ENCODE results near the gene IQCH. TPM values are rescaled to one million over a fixed set of nuclear protein-coding genes. Genes with fewer than 3 reads are reported as not detected.
A peak's percentile ranks its signal among the peaks of the same experiment; 100 is the strongest.

The IQCH gene
- total RNA-seq, result 2.1 TPM

DNA sequence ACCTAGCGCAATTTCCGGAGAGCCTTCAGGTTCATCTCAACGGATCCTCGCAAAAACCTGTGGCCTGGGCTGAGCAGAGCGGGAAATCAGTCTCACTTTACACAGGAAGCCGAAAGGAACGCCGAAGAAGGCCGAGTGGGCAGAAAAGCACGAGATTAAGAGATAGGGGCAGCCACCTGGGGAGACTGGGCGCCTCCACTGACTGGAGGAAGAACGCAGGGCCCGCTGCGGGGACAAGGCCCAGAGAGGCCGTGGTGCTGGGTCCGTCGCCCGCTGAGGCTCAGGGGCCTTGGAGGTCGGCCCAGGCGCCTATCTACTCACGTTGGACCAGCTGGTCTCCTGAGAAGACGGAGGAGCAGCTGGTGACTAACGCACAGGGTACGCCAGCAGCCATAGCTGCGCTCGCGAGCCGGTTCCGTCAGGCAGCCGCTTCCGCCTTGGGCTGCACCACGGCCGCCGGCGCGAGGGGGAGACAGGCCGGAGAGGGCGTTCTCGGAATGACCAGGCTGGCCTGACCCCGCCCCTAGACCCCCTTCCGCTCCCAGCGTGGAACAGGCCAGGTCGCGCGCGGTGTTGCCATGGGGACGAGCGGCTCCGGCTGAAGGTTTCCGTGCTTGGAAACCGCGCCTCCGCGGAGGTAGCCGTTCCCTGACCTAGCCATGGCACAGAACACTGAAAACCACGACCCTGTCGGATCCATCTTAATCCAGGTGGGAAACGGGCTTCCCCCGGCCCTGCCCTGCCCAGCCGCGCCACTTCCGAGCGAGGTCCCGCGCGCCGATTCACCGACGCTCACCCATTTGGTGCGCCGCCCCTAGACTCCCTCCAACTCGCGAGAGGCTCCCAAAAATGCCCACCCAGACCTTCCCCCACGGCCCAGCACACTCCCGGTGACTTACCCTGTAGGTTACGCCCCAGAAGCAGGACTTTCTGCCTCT lies at the start of gene IQCH, which contains the start of gene AAGAB:
TSS of gene IQCH (plus strand) at position 549 of the 938 bp plus-strand sequence. CDS start at position 660, 111 bp downstream.
TSS of gene AAGAB (minus strand) at position 424 of the 938 bp plus-strand sequence. CDS start at position 394, 30 bp downstream.
- intact Hi-C loops (cut with DNase I), result no loop called here
- peak; percentile 100 for ATAC-seq
- DNase-seq (ENCODE audit: low spot score), result peak; percentile 99

DNA sequence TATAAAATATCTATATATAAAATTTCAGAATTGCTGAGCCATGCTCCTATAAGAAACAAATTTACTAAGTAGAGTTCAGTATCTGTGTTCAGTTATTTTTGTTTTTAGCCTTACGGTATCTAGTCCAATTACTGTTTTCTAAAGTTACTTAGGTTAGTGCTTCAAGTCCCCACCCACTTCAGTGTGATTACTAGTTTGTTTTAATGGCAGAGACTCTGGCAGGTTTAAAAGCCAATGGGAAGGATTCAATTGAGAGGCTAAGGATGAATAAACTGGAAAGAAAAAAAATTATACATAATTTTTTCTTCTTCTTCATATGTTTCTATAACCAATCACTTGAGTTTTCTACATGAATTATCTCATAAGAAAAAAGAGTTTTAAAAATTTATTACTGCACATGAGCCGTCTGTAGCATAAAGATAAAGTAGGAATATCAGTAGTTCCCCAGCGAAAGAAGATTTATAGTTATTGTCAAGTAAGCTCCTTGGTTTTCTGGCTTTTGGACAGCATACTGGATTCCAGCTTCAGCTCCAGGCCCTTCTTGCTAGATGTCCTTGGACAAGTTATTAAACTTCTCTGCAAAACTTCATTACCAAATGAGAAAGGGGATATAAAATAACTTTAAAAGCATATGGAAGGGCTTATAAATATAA lies 46.9 kb upstream of the IQCH start:
- ATAC-seq (no peak), DNase-seq (ENCODE audit: low spot score) (no peak)
- intact Hi-C loops (cut with DNase I), result no loop called here

DNA sequence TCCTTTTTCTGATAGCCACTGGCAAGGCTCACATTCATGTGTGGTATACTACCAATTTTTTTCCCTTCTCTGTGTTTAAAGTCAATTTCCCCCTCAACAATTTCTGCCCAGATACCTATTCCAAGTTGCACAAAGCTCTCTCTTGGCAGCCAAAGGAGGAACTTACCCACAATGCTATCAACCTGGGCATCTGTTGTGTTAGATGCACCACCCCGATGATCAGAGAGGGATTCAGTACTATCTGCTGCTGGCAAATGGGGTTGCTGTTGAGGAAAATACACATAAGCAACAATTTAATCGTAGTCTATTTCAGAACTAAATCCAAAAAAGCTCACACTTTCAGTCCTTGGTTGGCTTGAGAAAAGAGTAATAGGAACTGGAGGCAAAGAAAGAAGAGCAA lies 46.2 kb upstream of the IQCH start:
- intact Hi-C loops (cut with DNase I), result no loop called here
- no peak for ATAC-seq

GRCh38 chr15:67210555-67211168 lies 43.9 kb upstream of the IQCH start:
- DNase-seq (ENCODE audit: low spot score) (no peak), ATAC-seq (no peak)
- intact Hi-C loops (cut with DNase I), result no loop called here

More for the DNA sequence above, 46.2 kb upstream of the IQCH start:
- no peak for DNase-seq (ENCODE audit: low spot score)

DNA sequence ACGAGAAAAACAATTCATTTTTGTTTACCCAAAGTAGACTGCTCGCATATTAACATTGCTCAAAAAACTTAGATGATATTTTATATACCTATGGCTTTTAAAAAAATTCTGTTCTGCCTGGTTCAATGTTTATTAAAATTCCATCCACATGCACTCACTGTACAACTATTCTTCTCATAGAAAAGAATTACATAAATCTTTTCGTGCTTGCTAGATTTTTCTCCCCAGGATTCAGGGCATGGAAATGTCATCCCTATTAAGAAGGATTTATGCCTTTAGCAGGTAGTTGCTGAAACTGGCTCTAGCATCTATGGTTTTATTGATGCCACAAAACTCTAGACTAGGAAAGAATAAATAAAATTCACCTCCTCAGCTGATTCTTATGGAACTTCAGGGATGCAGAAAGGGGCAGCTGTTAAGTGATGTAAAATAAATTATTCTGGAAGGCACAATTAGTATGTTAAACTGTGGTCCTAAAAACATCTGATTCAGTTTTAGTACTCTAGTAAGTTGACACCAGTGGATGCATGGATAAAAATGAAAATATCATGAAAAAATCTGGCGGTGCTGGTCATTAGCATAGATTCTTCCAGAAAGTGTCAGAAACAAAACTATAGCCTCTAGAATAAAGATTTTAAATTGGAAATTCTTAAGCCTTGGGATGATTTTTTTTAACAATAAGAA lies 41.8 kb upstream of the IQCH start:
- ATAC-seq (no peak), DNase-seq (ENCODE audit: low spot score) (no peak)
- intact Hi-C loops (cut with DNase I), result no loop called here

DNA sequence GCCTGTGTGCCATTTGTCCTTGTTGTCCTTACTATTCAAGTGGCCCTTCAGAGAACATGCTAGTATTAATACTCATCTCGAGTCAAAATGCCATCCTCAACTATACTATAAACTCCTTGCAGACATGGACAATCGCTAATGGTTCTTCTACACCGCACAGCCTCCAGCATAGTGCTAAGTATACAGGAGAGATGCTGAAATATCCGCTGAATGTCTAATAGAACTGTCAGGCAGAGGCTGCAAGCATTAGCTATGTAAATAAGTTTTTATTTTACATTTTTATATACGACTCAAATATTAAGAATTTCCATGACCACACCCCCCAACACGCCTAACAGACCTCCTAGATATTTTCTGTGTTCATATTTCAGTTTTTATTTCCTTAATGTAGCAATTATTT lies 39.5 kb upstream of the IQCH start:
- DNase-seq (ENCODE audit: low spot score) (no peak), ATAC-seq (no peak)
- intact Hi-C loops (cut with DNase I), result no loop called here

DNA sequence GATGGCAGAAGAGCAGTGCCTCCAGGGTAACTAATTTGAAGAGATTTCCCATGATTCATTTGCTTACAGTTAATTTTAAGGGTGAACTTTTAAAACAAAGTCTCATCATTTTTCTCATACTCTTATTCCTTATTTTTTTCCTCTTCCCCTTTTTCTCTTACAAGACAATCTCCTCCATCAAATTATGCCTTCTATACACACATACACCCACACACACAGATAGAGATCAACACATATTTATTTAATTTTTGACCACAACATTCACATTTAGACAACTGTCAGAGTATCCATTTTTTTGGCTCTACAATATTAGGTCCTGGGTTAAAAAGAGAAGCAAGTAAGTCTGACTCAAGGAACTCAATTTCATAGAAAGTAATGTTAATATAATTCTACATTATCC lies 37.7 kb upstream of the IQCH start:
- intact Hi-C loops (cut with DNase I), result no loop called here
- no peak for ATAC-seq
- DNase-seq (ENCODE audit: low spot score), result no peak

DNA sequence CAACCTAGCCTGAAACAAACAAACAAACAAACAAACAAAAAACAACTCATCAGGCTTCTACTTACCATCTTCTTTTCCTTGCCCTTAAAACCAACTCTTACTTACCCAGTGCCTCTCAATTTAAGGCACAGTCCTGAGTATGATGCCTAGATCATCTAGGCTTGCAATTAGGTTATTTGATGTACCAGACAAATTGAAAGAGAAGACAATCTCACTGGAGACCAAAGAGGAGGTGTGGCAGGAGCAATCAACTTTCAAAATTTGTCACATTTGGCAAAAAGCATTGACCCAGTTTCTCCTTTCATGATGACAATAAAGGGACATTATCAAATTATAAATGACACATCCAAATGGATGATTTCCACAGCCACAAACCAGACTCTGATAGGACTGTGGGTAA lies 36.2 kb upstream of the IQCH start:
- no peak for DNase-seq (ENCODE audit: low spot score)
- intact Hi-C loops (cut with DNase I), result no loop called here
- no peak for ATAC-seq

DNA sequence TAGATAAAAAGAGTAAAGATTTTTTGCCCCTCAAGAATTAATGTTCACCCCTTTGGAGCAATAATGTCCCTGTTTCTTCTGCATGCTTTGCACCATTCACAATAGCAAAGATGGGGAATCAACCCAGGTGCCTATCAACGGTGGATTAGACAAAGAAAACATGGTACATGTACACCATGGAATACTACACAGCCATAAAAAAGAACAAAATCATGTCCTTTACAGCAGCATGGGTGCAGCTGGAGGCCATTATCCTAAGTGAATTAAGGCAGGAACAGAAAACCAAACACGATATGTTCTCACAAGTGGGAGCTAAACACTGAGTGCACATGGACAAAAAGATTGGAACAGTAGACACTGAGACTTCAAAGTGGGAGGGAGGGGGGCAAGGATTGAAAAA lies 35.3 kb upstream of the IQCH start:
- DNase-seq (ENCODE audit: low spot score), result no peak
- no peak for ATAC-seq
- intact Hi-C loops (cut with DNase I), result no loop called here

GRCh38 chr15:67224889-67225288 lies 29.7 kb upstream of the IQCH start:
- DNase-seq (ENCODE audit: low spot score), result no peak
- intact Hi-C loops (cut with DNase I), result no loop called here
- no peak for ATAC-seq

- ATAC-seq, result no peak
Observed at GRCh38 chr15:67225336-67225735, 29.2 kb upstream of the IQCH start.

GRCh38 chr15:67227431-67227830 lies 27.2 kb upstream of the IQCH start:
- DNase-seq (ENCODE audit: low spot score) (no peak), ATAC-seq (no peak)
- intact Hi-C loops (cut with DNase I), result no loop called here

More at GRCh38 chr15:67225336-67225735, 29.2 kb upstream of the IQCH start:
- intact Hi-C loops (cut with DNase I), result no loop called here
- DNase-seq (ENCODE audit: low spot score), result no peak

- DNase-seq (ENCODE audit: low spot score), result no peak
- no peak for ATAC-seq
- intact Hi-C loops (cut with DNase I), result no loop called here
Observed at GRCh38 chr15:67227846-67228245, 26.7 kb upstream of the IQCH start.

GRCh38 chr15:67228286-67228685 lies 26.3 kb upstream of the IQCH start:
- intact Hi-C loops (cut with DNase I), result no loop called here
- ATAC-seq, result no peak
- no peak for DNase-seq (ENCODE audit: low spot score)

DNA sequence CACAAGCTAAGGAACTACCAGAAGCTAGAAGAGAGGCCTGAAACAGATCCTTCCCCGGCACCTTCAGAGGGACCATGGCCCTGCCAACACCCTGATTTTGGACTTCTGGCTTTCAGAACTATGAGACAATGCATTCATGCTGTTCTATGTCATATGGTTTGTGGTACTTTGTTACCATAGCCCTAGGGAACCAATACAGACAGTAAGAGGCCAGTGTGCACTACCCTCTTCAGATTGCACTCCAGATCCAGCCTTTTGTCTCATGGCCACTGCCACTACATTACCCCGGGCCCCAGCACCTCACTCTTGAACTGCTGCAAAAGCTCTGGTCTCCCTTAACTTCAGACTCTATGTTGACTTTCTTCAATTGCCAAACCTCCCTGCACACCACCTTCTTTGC lies 24.1 kb upstream of the IQCH start:
- DNase-seq (ENCODE audit: low spot score) (no peak), ATAC-seq (no peak)
- intact Hi-C loops (cut with DNase I), result no loop called here

GRCh38 chr15:67232591-67232990 lies 22.0 kb upstream of the IQCH start:
- intact Hi-C loops (cut with DNase I), result no loop called here
- DNase-seq (ENCODE audit: low spot score) (no peak), ATAC-seq (no peak)

DNA sequence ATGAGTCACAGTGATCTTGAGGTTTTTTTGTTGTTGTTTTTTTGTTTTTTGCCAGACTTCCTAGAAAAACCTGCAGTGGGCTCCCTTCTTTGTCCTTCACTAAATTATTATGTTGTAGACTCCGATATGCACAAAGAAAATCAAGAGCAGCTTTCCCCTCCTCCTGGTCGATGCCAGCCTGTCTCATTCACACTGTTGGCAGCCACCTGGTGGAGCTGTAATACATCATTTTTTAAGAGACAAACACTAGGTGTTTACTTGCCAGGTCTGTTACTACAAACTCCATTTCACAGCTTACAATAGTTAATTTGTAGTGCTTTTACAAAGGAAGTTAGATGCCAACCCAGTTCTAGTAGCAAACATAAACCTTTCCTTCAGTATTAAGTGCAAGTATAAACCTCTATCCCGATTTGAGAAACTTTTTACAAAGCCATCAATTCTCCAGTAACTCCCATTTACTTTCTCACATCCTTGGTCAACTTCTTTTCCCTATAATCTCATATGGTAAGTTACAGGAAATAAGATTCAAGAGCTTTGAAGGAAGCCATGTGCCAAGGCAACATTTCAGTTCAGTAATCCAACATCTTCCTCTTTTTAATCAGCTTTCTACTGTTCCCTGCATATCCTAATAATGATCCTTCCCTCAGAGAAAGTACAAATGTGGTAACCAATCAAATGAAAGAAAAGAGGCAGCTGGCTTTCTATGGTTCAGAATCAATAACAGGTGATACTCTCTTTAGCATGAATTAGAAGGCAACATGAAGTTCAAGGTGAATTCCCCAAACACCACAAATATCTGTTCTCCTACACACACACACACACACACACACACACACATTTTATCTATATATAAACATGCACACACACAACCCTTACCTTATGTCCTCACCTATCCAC lies 14.1 kb upstream of the IQCH start:
- intact Hi-C loops (cut with DNase I), result no loop called here
- DNase-seq (ENCODE audit: low spot score) (no peak), ATAC-seq (no peak)

- DNase-seq (ENCODE audit: low spot score) (no peak), ATAC-seq (no peak)
- intact Hi-C loops (cut with DNase I), result no loop called here
Observed at GRCh38 chr15:67241132-67241855, 13.3 kb upstream of the IQCH start.

Measured in sciatic nerve (tissue), 2 donors.